ENCODE measurements around the gene NHLRC2. TPM values are rescaled to one million over a fixed set of nuclear protein-coding genes. Genes with fewer than 3 reads are reported as not detected.

The NHLRC2 gene
- total and polyA plus RNA-seq, 2 of the 13 experiments (the other 11 are each of a cell fraction or from before 2014, with no cell fraction given) = 7.6 to 12.7 TPM

- no peak for TF ChIP-seq DBP (CRISPR knock-in tag; IDR thresholded peaks at IDR 0.05; ENCODE audit: not compliant biosample characterization)
- TF ChIP-seq ZNF770 (CRISPR knock-in tag; IDR thresholded peaks at IDR 0.05) = peak; percentile 46; the same call in 1 of the 2 replicates
- no peak for TF ChIP-seq ZNF33B (CRISPR knock-in tag; IDR thresholded peaks at IDR 0.05)
- TF ChIP-seq CBX5 (CRISPR knock-in tag; IDR thresholded peaks at IDR 0.05; ENCODE audit: borderline replicate concordance) = no peak; the same call in 1 of the 2 replicates
- TF ChIP-seq KDM3A (CRISPR knock-in tag; IDR thresholded peaks at IDR 0.05; ENCODE audit: low read depth) = no peak
- TF ChIP-seq PRDM10 (CRISPR knock-in tag; IDR thresholded peaks at IDR 0.05; ENCODE audit: low read depth) = peak; percentile 84
- no peak for TF ChIP-seq PHF8 (CRISPR knock-in tag; IDR thresholded peaks at IDR 0.05)
- no peak for TF ChIP-seq DNMT3B (CRISPR knock-in tag; conservative IDR thresholded peaks at IDR 0.05)
- TF ChIP-seq HOMEZ (CRISPR knock-in tag; IDR thresholded peaks at IDR 0.05; ENCODE audit: low read depth) = peak; percentile 76
- peak; percentile 32; the same call in 1 of the 2 replicates for TF ChIP-seq NR2C2 (CRISPR knock-in tag; IDR thresholded peaks at IDR 0.05; ENCODE audit: borderline replicate concordance)
- no peak for TF ChIP-seq ZNF160 (CRISPR knock-in tag; IDR thresholded peaks at IDR 0.05)
- TF ChIP-seq ZFAT (CRISPR knock-in tag; conservative IDR thresholded peaks at IDR 0.05) = no peak
- TF ChIP-seq MXD4 (CRISPR knock-in tag; IDR thresholded peaks at IDR 0.05) = no peak
- TF ChIP-seq ELK4 (CRISPR knock-in tag; IDR thresholded peaks at IDR 0.05; ENCODE audit: borderline replicate concordance) = no peak
- no peak for TF ChIP-seq ZNF781 (CRISPR knock-in tag; IDR thresholded peaks at IDR 0.05; ENCODE audit: borderline replicate concordance, not compliant biosample characterization)
- TF ChIP-seq AGO2 (optimal IDR thresholded peaks at IDR 0.05; ENCODE audit: low read depth, low read length) = no peak
- no peak for TF ChIP-seq ZNF207 (IDR thresholded peaks at IDR 0.05; ENCODE audit: borderline replicate concordance)
- no peak for TF ChIP-seq NR1H2 (CRISPR knock-in tag; IDR thresholded peaks at IDR 0.05; ENCODE audit: borderline replicate concordance, low read depth)
- no peak for TF ChIP-seq NKX3-1 (CRISPR knock-in tag; IDR thresholded peaks at IDR 0.05)
- TF ChIP-seq ETV6 (CRISPR knock-in tag; conservative IDR thresholded peaks at IDR 0.05) = no peak
These were observed 104.3 kb downstream of the NHLRC2 start (continued) for GRCh38 chr10:113958631-113959382.
